ENCODE data around the gene C8G. TPM values are rescaled to one million over a fixed set of nuclear protein-coding genes. Genes with fewer than 3 reads are reported as not detected.

The C8G gene
- total and polyA plus RNA-seq, 2 experiments from 2014 or later: 4.4 to 10.8 TPM

- no peaks in the 10 kb centered on the region for H3K27me3 ChIP-seq
- H3K4me1 ChIP-seq (ENCODE audit: low read depth): peaks cover 4% of the 10 kb centered on the region
- H3K9me3 ChIP-seq (ENCODE audit: low read depth): no peaks in the 10 kb centered on the region
- no peak overlapping the region for H3K27ac ChIP-seq
- no peak overlapping the region for H3K4me3 ChIP-seq
- no peaks in the 10 kb centered on the region for H3K36me3 ChIP-seq
- no peak for TF ChIP-seq CTCF (IDR thresholded peaks at IDR 0.05; ENCODE audit: low read depth, low read length)
- DNase-seq (ENCODE audit: low read depth in 1 of 2, low spot score in 1 of 2): no peak
These were observed 19.2 kb downstream of the C8G start for GRCh38 chr9:136964171-136964689.

- Histone ChIP-seq H3K4me1 (ENCODE audit: low read depth) (peaks cover 4% of the 10 kb centered on the region), H3K27me3 (no peaks in the 10 kb centered on the region), H3K36me3 (no peaks in the 10 kb centered on the region), H3K9me3 (ENCODE audit: low read depth) (no peaks in the 10 kb centered on the region), H3K27ac (no peak overlapping the region), H3K4me3 (no peak overlapping the region)
- TF ChIP-seq CTCF (IDR thresholded peaks at IDR 0.05; ENCODE audit: low read depth, low read length): no peak
- no peak for DNase-seq (ENCODE audit: low read depth in 1 of 2, low spot score in 1 of 2)
These were observed 19.9 kb downstream of the C8G start for GRCh38 chr9:136964833-136965422.

- H3K4me1 ChIP-seq (ENCODE audit: low read depth): peaks cover 4% of the 10 kb centered on the region
- TF ChIP-seq CTCF (IDR thresholded peaks at IDR 0.05; ENCODE audit: low read depth, low read length): no peak
- no peak overlapping the region for H3K4me3 ChIP-seq
- H3K36me3 ChIP-seq: no peaks in the 10 kb centered on the region
- no peak overlapping the region for H3K27ac ChIP-seq
- no peaks in the 10 kb centered on the region for H3K9me3 ChIP-seq (ENCODE audit: low read depth)
- H3K27me3 ChIP-seq: no peaks in the 10 kb centered on the region
- no peak for DNase-seq (ENCODE audit: low read depth in 1 of 2, low spot score in 1 of 2)
These were observed 20.9 kb downstream of the C8G start for GRCh38 chr9:136965771-136966484.

- no peak for DNase-seq (ENCODE audit: low read depth in 1 of 2, low spot score in 1 of 2)
- H3K4me3 ChIP-seq: no peak overlapping the region
- no peaks in the 10 kb centered on the region for H3K9me3 ChIP-seq (ENCODE audit: low read depth)
- no peaks in the 10 kb centered on the region for H3K27me3 ChIP-seq
- no peak for TF ChIP-seq CTCF (IDR thresholded peaks at IDR 0.05; ENCODE audit: low read depth, low read length)
- peaks cover 4% of the 10 kb centered on the region for H3K4me1 ChIP-seq (ENCODE audit: low read depth)
- H3K36me3 ChIP-seq: no peaks in the 10 kb centered on the region
- no peak overlapping the region for H3K27ac ChIP-seq
These were observed 23.5 kb downstream of the C8G start for GRCh38 chr9:136968333-136969127.

- Histone ChIP-seq H3K4me1 (ENCODE audit: low read depth) (peaks cover 4% of the 10 kb centered on the region), H3K27me3 (no peaks in the 10 kb centered on the region), H3K36me3 (no peaks in the 10 kb centered on the region), H3K9me3 (ENCODE audit: low read depth) (no peaks in the 10 kb centered on the region), H3K4me3 (no peak overlapping the region), H3K27ac (no peak overlapping the region)
- no peak for DNase-seq (ENCODE audit: low read depth in 1 of 2, low spot score in 1 of 2)
- no peak for TF ChIP-seq CTCF (IDR thresholded peaks at IDR 0.05; ENCODE audit: low read depth, low read length)
These were observed 24.1 kb downstream of the C8G start for GRCh38 chr9:136969150-136969549.
